Keratinocyte (primary cell): Measurements from ENCODE around the gene MAN1C1. TPM values are rescaled to one million over a fixed set of nuclear protein-coding genes. Genes with fewer than 3 reads are reported as not detected.

Source experiments
- DNase-seq: peaks from one replicate; pipeline ENCODE4 v3.0.0-alpha.2; 2011; ENCODE audit warnings: low read depth, missing footprints, low spot score
- FAIRE-seq: peaks from 2 replicates; lab custom pipeline; 2011; peaks lifted over from hg19 to GRCh38; lab: Jason Lieb, UNC
- H2AFZ ChIP-seq: 2 replicates; pipeline ENCODE4 v1.6.0; 2012; ENCODE audit warnings: low read length, control low read depth, inconsistent platforms; ENCODE audit not compliant: control insufficient read depth
- H3K27ac ChIP-seq: 2 replicates; pipeline ENCODE4 v1.5.1; 2011; ENCODE audit warnings: low read length; ENCODE audit not compliant: control insufficient read depth, insufficient read depth
- H3K27me3 ChIP-seq: 3 replicates; pipeline ENCODE4 v1.6.0; 2011; ENCODE audit warnings: low read length; ENCODE audit not compliant: control insufficient read depth, insufficient read depth; ENCODE audit errors: extremely low read depth
- H3K36me3 ChIP-seq, 2 experiments: 2 replicates in 1 of 2; 3 replicates in 1 of 2; pipeline ENCODE4 v1.5.1; 2011; ENCODE audit warnings: low read length in 2 of 2, mild to moderate bottlenecking in 1 of 2; ENCODE audit not compliant: control insufficient read depth in 2 of 2, insufficient read depth in 2 of 2; ENCODE audit errors: extremely low read depth in 1 of 2
- H3K4me1 ChIP-seq: 3 replicates; pipeline ENCODE4 v1.5.1; 2011; ENCODE audit warnings: low read length; ENCODE audit not compliant: control insufficient read depth, insufficient read depth; ENCODE audit errors: extremely low read depth
- H3K4me2 ChIP-seq: 3 replicates; pipeline ENCODE4 v1.6.0; 2011; ENCODE audit warnings: low read depth, low read length; ENCODE audit not compliant: control insufficient read depth, insufficient read depth; ENCODE audit errors: extremely low read depth
- H3K4me3 ChIP-seq, 3 experiments: fragments of 200-600 bp in 1 of 3; sonication (generic) in 1 of 3; 2 replicates in 2 of 3; 3 replicates in 1 of 3; pipeline ENCODE4 v1.5.1; 2011 to 2016; ENCODE audit warnings: low read length in 3 of 3, mild to moderate bottlenecking in 3 of 3, control low read depth in 2 of 3, inconsistent platforms in 1 of 3, low read depth in 1 of 3, mixed read lengths in 1 of 3, mixed run types in 1 of 3, moderate library complexity in 1 of 3; ENCODE audit not compliant: control insufficient read depth in 2 of 3, insufficient read depth in 2 of 3; ENCODE audit errors: extremely low read depth in 1 of 3
- H3K79me2 ChIP-seq: 2 replicates; pipeline ENCODE4 v1.6.0; 2012; ENCODE audit warnings: low read length; ENCODE audit not compliant: control insufficient read depth, insufficient read depth
- H3K9ac ChIP-seq: 3 replicates; pipeline ENCODE4 v1.6.0; 2011; ENCODE audit warnings: low read length; ENCODE audit not compliant: control insufficient read depth, insufficient read depth; ENCODE audit errors: extremely low read depth
- H3K9me1 ChIP-seq: 3 replicates; pipeline ENCODE4 v1.6.0; 2011; ENCODE audit warnings: low read length; ENCODE audit not compliant: control insufficient read depth, insufficient read depth; ENCODE audit errors: extremely low read depth
- H3K9me3 ChIP-seq: 2 replicates; pipeline ENCODE4 v1.5.1; 2012; ENCODE audit warnings: low read depth, low read length; ENCODE audit not compliant: control insufficient read depth
- H4K20me1 ChIP-seq: 3 replicates; pipeline ENCODE4 v1.6.0; 2011; ENCODE audit warnings: low read length; ENCODE audit not compliant: control insufficient read depth, insufficient read depth; ENCODE audit errors: extremely low read depth
- EZH2 ChIP-seq: IDR thresholded peaks from one replicate; pipeline ENCODE4 v1.6.1; 2012; ENCODE audit warnings: inconsistent platforms, mild to moderate bottlenecking, low read length, moderate library complexity
- dilution Hi-C: fragments of 300-500 bp; cut with MboI; formaldehyde crosslinking; loops from one replicate; pipeline ENCODE4 v1.7.0; 2020; ENCODE audit warnings: low sequenced_read_pairs; ENCODE audit not compliant: extremely low pct_ligation_motif_present
- polyA plus RNA-seq, 5 experiments: library from polyadenylated mRNA; depleted of rRNA in 3 of 5; stranded (reverse) in 3 of 5; stranded (forward) in 1 of 5; unstranded in 1 of 5; fragments of >200 nt; gene quantifications; 1 replicate in 1 of 5; 2 replicates in 3 of 5; 3 replicates in 1 of 5; pipeline versions ENCODE4 v1.2.1 to v1.2.3, GENCODE V29; 2011 to 2012; ENCODE audit warnings: missing spikeins in 2 of 5, low read depth in 1 of 5, low replicate concordance in 1 of 5
- TF ChIP-seq, protein P1 (sequence below), 3 experiments: IDR thresholded peaks in 1 of 3; conservative IDR thresholded peaks in 1 of 3; optimal IDR thresholded peaks in 1 of 3; 2 replicates in 2 of 3; 3 replicates in 1 of 3; pipeline versions ENCODE3 to v1.5.1; 2011; ENCODE audit warnings: low read length in 3 of 3, mild to moderate bottlenecking in 3 of 3, moderate library complexity in 2 of 3, control low read depth in 1 of 3, inconsistent platforms in 1 of 3; ENCODE audit not compliant: insufficient read depth in 2 of 3; ENCODE audit errors: extremely low read depth in 1 of 3

The MAN1C1 gene
- polyA plus RNA-seq, 1 donor (not counting 4 experiments of a cell fraction or from before 2014, with no cell fraction given) = 0.07 TPM

GRCh38 chr1:25581764-25582163, 34.8 kb upstream of the MAN1C1 start:
- no peak for DNase-seq
- no peak for FAIRE-seq
- H3K36me3 ChIP-seq = no peaks in the 10 kb centered on the region
- H3K27me3 ChIP-seq = peaks cover 5% of the 10 kb centered on the region
- no peaks in the 10 kb centered on the region for H3K4me1 ChIP-seq
- no peak overlapping the region for H2AFZ ChIP-seq
- no peak overlapping the region for H3K27ac ChIP-seq
- H3K4me2 ChIP-seq = no peak overlapping the region
- H3K79me2 ChIP-seq = no peaks in the 10 kb centered on the region
- no peaks in the 10 kb centered on the region for H3K9me1 ChIP-seq
- H4K20me1 ChIP-seq = no peaks in the 10 kb centered on the region
- H3K4me3 ChIP-seq = no peak overlapping the region
- TF ChIP-seq, protein P1, sequence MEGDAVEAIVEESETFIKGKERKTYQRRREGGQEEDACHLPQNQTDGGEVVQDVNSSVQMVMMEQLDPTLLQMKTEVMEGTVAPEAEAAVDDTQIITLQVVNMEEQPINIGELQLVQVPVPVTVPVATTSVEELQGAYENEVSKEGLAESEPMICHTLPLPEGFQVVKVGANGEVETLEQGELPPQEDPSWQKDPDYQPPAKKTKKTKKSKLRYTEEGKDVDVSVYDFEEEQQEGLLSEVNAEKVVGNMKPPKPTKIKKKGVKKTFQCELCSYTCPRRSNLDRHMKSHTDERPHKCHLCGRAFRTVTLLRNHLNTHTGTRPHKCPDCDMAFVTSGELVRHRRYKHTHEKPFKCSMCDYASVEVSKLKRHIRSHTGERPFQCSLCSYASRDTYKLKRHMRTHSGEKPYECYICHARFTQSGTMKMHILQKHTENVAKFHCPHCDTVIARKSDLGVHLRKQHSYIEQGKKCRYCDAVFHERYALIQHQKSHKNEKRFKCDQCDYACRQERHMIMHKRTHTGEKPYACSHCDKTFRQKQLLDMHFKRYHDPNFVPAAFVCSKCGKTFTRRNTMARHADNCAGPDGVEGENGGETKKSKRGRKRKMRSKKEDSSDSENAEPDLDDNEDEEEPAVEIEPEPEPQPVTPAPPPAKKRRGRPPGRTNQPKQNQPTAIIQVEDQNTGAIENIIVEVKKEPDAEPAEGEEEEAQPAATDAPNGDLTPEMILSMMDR (optimal IDR thresholded peaks at IDR 0.05 in 1 of 3, IDR thresholded peaks at IDR 0.05 in 1 of 3, conservative IDR thresholded peaks at IDR 0.05 in 1 of 3; ENCODE audit: extremely low read depth in 1 of 3, insufficient read depth in 2 of 3, low read length in 3 of 3) = no peak
- no peak for TF ChIP-seq EZH2
- dilution Hi-C loops = no loop called here
- no peak overlapping the region for H3K9ac ChIP-seq
- no peaks in the 10 kb centered on the region for H3K9me3 ChIP-seq

GRCh38 chr1:25583519-25584370, 32.8 kb upstream of the MAN1C1 start:
- Histone ChIP-seq H3K4me1 (no peaks in the 10 kb centered on the region), H3K4me2 (no peak overlapping the region), H4K20me1 (no peaks in the 10 kb centered on the region), H3K79me2 (no peaks in the 10 kb centered on the region), H3K4me3 (no peak overlapping the region), H3K9me3 (no peaks in the 10 kb centered on the region), H2AFZ (no peak overlapping the region), H3K9ac (no peak overlapping the region), H3K27ac (no peak overlapping the region), H3K36me3 (no peaks in the 10 kb centered on the region), H3K27me3 (peaks cover 5% of the 10 kb centered on the region), H3K9me1 (no peaks in the 10 kb centered on the region)
- TF ChIP-seq, protein P1 (optimal IDR thresholded peaks at IDR 0.05 in 1 of 3, IDR thresholded peaks at IDR 0.05 in 1 of 3, conservative IDR thresholded peaks at IDR 0.05 in 1 of 3; ENCODE audit: extremely low read depth in 1 of 3, insufficient read depth in 2 of 3, low read length in 3 of 3) = no peak
- no peak for TF ChIP-seq EZH2
- no peak for FAIRE-seq
- dilution Hi-C loops = no loop called here
- no peak for DNase-seq
